Psoas muscle (tissue), 8 donors: Measurements from ENCODE around the gene VSIR. TPM values are rescaled to one million over a fixed set of nuclear protein-coding genes. Genes with fewer than 3 reads are reported as not detected.
A peak's percentile ranks its signal among the peaks of the same experiment; 100 is the strongest.

Experiments used
- ATAC-seq, 4 donors: fragments of 200-7000 bp; cut with Tn5 transposase; one replicate each; pipeline ENCODE4 v1.9.1; 2020; ENCODE audit warnings: moderate library complexity in 3 of 4, mild to moderate bottlenecking in 2 of 4
- DNase-seq, 2 donors: peaks; one replicate each; pipeline ENCODE4 v3.0.0-alpha.2; 2020
- H3K27ac ChIP-seq: fragments of 200-600 bp; one replicate; pipeline ENCODE4 v1.8.0; 2022
- H3K27me3 ChIP-seq, 3 donors: fragments of 200-600 bp in 1 of 3; one replicate each; pipeline versions ENCODE4 v1.6.1 to v1.8.0; 2013 to 2022; ENCODE audit warnings: low read length in 2 of 3, mild to moderate bottlenecking in 2 of 3, moderate library complexity in 1 of 3; ENCODE audit not compliant: insufficient read depth in 3 of 3
- H3K36me3 ChIP-seq, 2 donors: fragments of 200-600 bp in 1 of 2; one replicate each; pipeline versions ENCODE4 v1.6.1 to v1.8.0; 2013 to 2022; ENCODE audit warnings: low read depth in 1 of 2, mild to moderate bottlenecking in 1 of 2, moderate library complexity in 1 of 2; ENCODE audit not compliant: insufficient read depth in 1 of 2
- H3K4me1 ChIP-seq: fragments of 200-600 bp; one replicate; pipeline ENCODE4 v1.8.0; 2022
- H3K4me3 ChIP-seq: fragments of 200-600 bp; one replicate; pipeline ENCODE4 v1.8.0; 2022; ENCODE audit warnings: mild to moderate bottlenecking
- H3K9me3 ChIP-seq: fragments of 200-600 bp; one replicate; pipeline ENCODE4 v1.8.0; 2022
- CTCF ChIP-seq: fragments of 200-600 bp; IDR thresholded peaks from one replicate; pipeline ENCODE4 v1.8.0; 2022; ENCODE audit warnings: antibody characterized with exemption
- WGBS, 3 donors: extraction: QIAGEN DNeasy Blood & Tissue Kit; methylation state at CpG; one replicate each; pipeline versions ENCODE4 v1.1.6 to v1.1.7; 2013; 5-methylcytosine and 5-hydroxymethylcytosine counted together
- intact Hi-C, 2 donors: fragments of 100-400 bp; cut with DNase I; formaldehyde crosslinking; loops; one replicate each; pipeline versions ENCODE4 v1.11.0 to v1.14.2; 2022
- polyA plus RNA-seq, 3 donors: library from polyadenylated mRNA; stranded (reverse); fragments of 200-250 nt; gene quantifications; one replicate each; pipeline ENCODE4 v1.2.3, GENCODE V29; 2013
- total RNA-seq, 4 donors: library from RNA; stranded (reverse); fragmentation: NEBNext Ultra II Directional in 2 of 4; extraction: Animal tissue kit (Norgen Biotek cat#: 25700) in 2 of 4; gene quantifications; one replicate each; pipeline versions ENCODE4 v1.2.1 to v1.2.4, GENCODE V29; 2021 to 2023
- donor health status: healthy with polysubstance abuse.
- donor health status: DM: no; HTN: no; CAD: no; lungs with moderate emphysema.
- donor health status: Bipolar disorder and iron deficiency.
- donor health status: healthy.
- donor health status: DM: yes; HTN: yes; CAD: no.
- donor health status: DM: no; HTN: no; CAD: no.
- donor health status: DM: no; HTN: no; CAD: no.
- donor health status: DM: yes; HTN: yes; CAD: no.

VSIR gene
- total and polyA plus RNA-seq, 7 donors: 12.5 to 21.8 (median 18.1) TPM

DNA sequence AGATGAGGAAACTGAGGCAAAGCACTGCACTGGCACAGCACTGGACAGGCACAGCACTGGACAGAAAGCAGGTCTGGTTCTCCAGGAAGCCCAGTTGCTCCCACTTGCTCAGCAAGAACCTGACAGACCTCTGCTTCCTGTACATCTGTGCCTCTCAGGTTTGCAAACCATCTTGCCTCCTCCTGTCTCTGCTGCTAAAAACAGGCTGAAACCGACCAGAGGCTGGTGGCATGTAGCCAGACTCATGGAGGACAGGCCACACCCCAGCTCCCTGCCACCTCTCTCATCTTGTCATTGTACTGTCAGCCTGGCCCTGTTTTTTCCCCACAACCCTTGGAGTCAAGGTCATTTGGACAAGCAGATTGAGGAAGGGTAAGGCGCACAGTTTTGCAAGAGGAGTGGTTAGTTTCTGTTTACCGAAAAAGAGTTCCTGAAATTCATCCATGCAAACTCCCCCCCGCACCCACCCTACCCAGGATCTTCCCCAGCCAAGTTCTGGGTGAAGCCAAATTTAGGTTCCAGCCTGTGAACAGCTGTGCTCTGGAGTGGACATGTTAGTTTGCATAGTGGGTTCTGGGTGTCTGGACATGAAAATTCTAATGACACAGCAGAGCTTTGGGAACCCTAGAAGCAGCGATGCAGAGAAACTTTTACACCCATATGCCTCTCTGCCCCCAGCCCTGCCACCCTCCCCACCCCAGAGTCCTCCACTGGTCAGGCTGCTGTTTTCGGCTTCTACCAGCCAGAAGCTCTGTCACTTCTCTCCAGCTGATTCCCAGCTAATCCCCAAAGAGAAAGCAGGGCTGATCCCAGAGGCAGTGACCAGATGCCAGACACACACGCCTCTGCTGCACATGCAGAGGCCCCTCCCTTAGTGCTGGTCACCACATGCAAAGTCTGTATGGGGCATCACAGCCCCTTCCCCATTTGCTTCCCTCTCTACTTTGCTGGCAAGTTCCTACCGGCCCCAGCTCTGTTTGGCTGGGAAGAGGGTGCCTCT is 45.3 kb downstream of the VSIR start:
- intact Hi-C loops: no loop called here
- DNase-seq (peak; percentile 54 to 81), ATAC-seq (peak; percentile 42 to 73 (median 62))
- H3K4me3 ChIP-seq: no peak overlapping the region
- peaks cover 17% of the 10 kb centered on the region for H3K4me1 ChIP-seq
- peak overlapping the region; percentile 63 for H3K27ac ChIP-seq
- H3K27me3 ChIP-seq: no peaks in the 10 kb centered on the region
- 8 to 12% (median 11%) methylated on average over 8 of the region's 8 CpGs for WGBS, 3 donors
- TF ChIP-seq CTCF: no peak
- H3K9me3 ChIP-seq: no peaks in the 10 kb centered on the region
- no peaks in the 10 kb centered on the region for H3K36me3 ChIP-seq

DNA sequence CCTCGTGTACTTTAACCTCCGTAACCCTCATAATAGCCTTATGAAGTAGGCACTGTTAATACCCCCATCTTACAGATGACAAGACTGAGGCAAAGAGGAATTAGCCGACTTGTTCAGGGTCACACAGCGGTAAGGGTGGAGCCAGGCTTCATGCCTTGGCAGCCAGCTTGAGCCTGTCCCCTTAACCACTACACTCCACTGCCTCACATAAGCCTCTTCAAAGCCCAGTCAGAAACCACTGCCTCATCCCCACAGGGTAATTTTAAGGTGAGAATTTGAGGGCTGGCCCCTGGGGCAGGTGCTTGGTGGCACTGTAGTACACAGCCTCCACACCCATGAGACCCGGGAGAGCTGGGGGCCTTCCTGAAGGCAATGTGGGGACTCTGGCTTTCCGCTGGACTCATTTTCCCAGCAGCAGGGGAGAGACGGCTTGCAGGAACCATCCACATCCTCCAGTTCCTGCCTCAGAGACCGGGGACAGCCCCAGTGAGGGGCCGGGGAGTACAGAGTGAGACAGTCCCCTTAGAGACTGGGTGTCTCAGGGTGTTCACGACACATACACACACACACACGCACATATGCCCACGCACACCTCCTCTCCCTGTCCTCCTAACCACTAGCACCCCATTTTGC is 46.1 kb downstream of the VSIR start:
- Histone ChIP-seq H3K27me3 (no peaks in the 10 kb centered on the region), H3K4me1 (peaks cover 17% of the 10 kb centered on the region), H3K9me3 (no peaks in the 10 kb centered on the region), H3K4me3 (no peak overlapping the region), H3K27ac (peak overlapping the region; percentile 63), H3K36me3 (no peaks in the 10 kb centered on the region)
- WGBS, 3 donors: 61 to 65% (median 63%) methylated on average over 12 of the region's 12 CpGs
- TF ChIP-seq CTCF: no peak
- ATAC-seq (peak in 2 of 4 donors; percentile 9 to 31), DNase-seq (no peak)
- intact Hi-C loops: no loop called here

- ATAC-seq (no peak), DNase-seq (no peak)
- no peaks in the 10 kb centered on the region for H3K9me3 ChIP-seq
- 81 to 87% (median 85%) methylated on average over 11 of the region's 11 CpGs for WGBS, 3 donors
- no peak overlapping the region for H3K27ac ChIP-seq
- TF ChIP-seq CTCF: no peak
- intact Hi-C loops: no loop called here
- H3K4me1 ChIP-seq: peaks cover 17% of the 10 kb centered on the region
- H3K27me3 ChIP-seq: no peaks in the 10 kb centered on the region
- H3K4me3 ChIP-seq: no peak overlapping the region
- no peaks in the 10 kb centered on the region for H3K36me3 ChIP-seq
These were observed 46.7 kb downstream of the VSIR start for GRCh38 chr10:71726580-71727104.

GRCh38 chr10:71725998-71726579 is 47.2 kb downstream of the VSIR start:
- ATAC-seq (no peak), DNase-seq (no peak)
- Histone ChIP-seq H3K27ac (no peak overlapping the region), H3K27me3 (no peaks in the 10 kb centered on the region), H3K9me3 (no peaks in the 10 kb centered on the region), H3K36me3 (no peaks in the 10 kb centered on the region), H3K4me1 (peaks cover 17% of the 10 kb centered on the region), H3K4me3 (no peak overlapping the region)
- 61 to 75% (median 64%) methylated on average over 9 of the region's 9 CpGs for WGBS, 3 donors
- no peak for TF ChIP-seq CTCF
- intact Hi-C loops: no loop called here
